Activated T-helper 1 cell treated with Interleukin-2 at 50 U/mL for 16 hours (primary cell): ENCODE data around the gene PURA.
"Not testable (repeated sequence)": the region's sequence is repeated elsewhere in the genome, so short reads cannot be mapped to it uniquely, and the experiment has no call there.

ENCODE experiments used
- DNase-seq: peaks from one replicate; pipeline ENCODE4 v3.0.0-alpha.2; 2020; ENCODE audit warnings: low read depth

PURA gene

GRCh38 chr5:140135127-140135526 is 21.2 kb downstream of the PURA start:
- no peak for DNase-seq

- no peak for DNase-seq
Measured at GRCh38 chr5:140136624-140137023, 22.7 kb downstream of the PURA start.

- DNase-seq, result no peak
Measured at GRCh38 chr5:140140435-140140834, 26.5 kb downstream of the PURA start.

- no peak for DNase-seq
Measured at GRCh38 chr5:140141241-140141640, 27.3 kb downstream of the PURA start.

- no peak for DNase-seq
Measured at GRCh38 chr5:140142246-140142645, 28.3 kb downstream of the PURA start.

GRCh38 chr5:140142856-140143255 is 28.9 kb downstream of the PURA start:
- DNase-seq, result no peak

GRCh38 chr5:140143521-140144258 is 29.8 kb downstream of the PURA start:
- no peak for DNase-seq

- no peak for DNase-seq
Measured at GRCh38 chr5:140145256-140145655, 31.3 kb downstream of the PURA start.

- peak; percentile 36 for DNase-seq
Measured at GRCh38 chr5:140145818-140146522, 32.1 kb downstream of the PURA start.

GRCh38 chr5:140146523-140146842 is 32.6 kb downstream of the PURA start:
- no peak for DNase-seq

GRCh38 chr5:140147460-140147859 is 33.6 kb downstream of the PURA start:
- no peak for DNase-seq

GRCh38 chr5:140148508-140148907 is 34.6 kb downstream of the PURA start:
- no peak for DNase-seq

GRCh38 chr5:140150201-140150600 is 36.3 kb downstream of the PURA start:
- DNase-seq, result no peak

- no peak for DNase-seq
Measured at GRCh38 chr5:140151144-140152021, 37.5 kb downstream of the PURA start.

GRCh38 chr5:140152022-140152999 is 38.4 kb downstream of the PURA start:
- no peak for DNase-seq

- DNase-seq, result no peak
Measured at GRCh38 chr5:140153255-140153654, 39.3 kb downstream of the PURA start.

- DNase-seq, result no peak
Measured at GRCh38 chr5:140153905-140154304, 40.0 kb downstream of the PURA start.

GRCh38 chr5:140154710-140155381 is 40.9 kb downstream of the PURA start:
- DNase-seq, result not testable (repeated sequence)

- peak; percentile 71 for DNase-seq
Measured at GRCh38 chr5:140157032-140157781, 43.3 kb downstream of the PURA start.
